Activated CD4-positive, alpha-beta memory T cell treated with anti-CD3 and anti-CD28 coated beads for 36 hours (primary cell): ENCODE results near the gene STYXL1. TPM values are rescaled to one million over a fixed set of nuclear protein-coding genes. Genes with fewer than 3 reads are reported as not detected.
"Not testable (repeated sequence)": the region's sequence is repeated elsewhere in the genome, so short reads cannot be mapped to it uniquely, and the experiment has no call there.

Experiments
- CTCF ChIA-PET: fragments of 350-600 bp; sonication (Branson Sonifier 250); formaldehyde crosslinking; loops from one replicate; lab custom pipeline; 2021; ENCODE audit warnings: antibody characterized with exemption, inconsistent platforms; lab: Charles Lee
- POLR2A ChIA-PET: fragments of 350-600 bp; sonication (Branson Sonifier 250); formaldehyde crosslinking; loops from one replicate; lab custom pipeline; 2021; ENCODE audit warnings: antibody characterized with exemption; lab: Charles Lee
- DNase-seq: peaks from one replicate; pipeline ENCODE4 v3.0.0-alpha.2; 2020
- H3K27ac Mint-ChIP-seq: one replicate; pipeline ENCODE4 v1.8.0; 2021; ENCODE audit warnings: mixed read lengths
- H3K27me3 Mint-ChIP-seq: one replicate; pipeline ENCODE4 v1.8.0; 2021; ENCODE audit warnings: mixed read lengths
- H3K36me3 Mint-ChIP-seq: one replicate; pipeline ENCODE4 v1.8.0; 2021; ENCODE audit warnings: mixed read lengths
- H3K4me1 Mint-ChIP-seq: one replicate; pipeline ENCODE4 v1.8.0; 2021; ENCODE audit warnings: low read depth, mixed read lengths
- H3K4me3 Mint-ChIP-seq: one replicate; pipeline ENCODE4 v1.8.0; 2021; ENCODE audit warnings: mild to moderate bottlenecking, mixed read lengths
- H3K9me3 Mint-ChIP-seq: one replicate; pipeline ENCODE4 v1.8.0; 2021; ENCODE audit warnings: mixed read lengths
- intact Hi-C: fragments of 100-400 bp; cut with micrococcal nuclease; formaldehyde crosslinking; loops from one replicate; pipeline ENCODE4 v1.15.1; 2023
- total RNA-seq, 2 experiments: library from RNA; stranded (reverse); gene quantifications; one replicate each; pipeline ENCODE4 v1.2.3, GENCODE V29; 2021

Gene STYXL1
- 10 to 100 TPM; 37.8 to 40.5 TPM for total RNA-seq

GRCh38 chr7:76047811-76048667, at the start of gene STYXL1, which contains the start of gene MDH2:
Gene STYXL1, minus strand, starts transcription at chr7:76048000. Its CDS starts 17,477 bp downstream, at chr7:76030523.
Gene MDH2, plus strand, starts transcription at chr7:76048106. Its CDS starts 55 bp downstream, at chr7:76048161.
- DNase-seq, result peak; percentile 96
- intact Hi-C loops, result loop anchor here (1.0 to 5.0 kb wide), 5 partner anchors 83 to 311 kb away; partner anchors contain the start of gene POR
- POLR2A ChIA-PET, result interaction anchor here (0.7 to 1.8 kb wide), 8 partner anchors 10 to 270 kb away, joined by 3 to 7 read pairs (median 4); no protein-coding TSS in a partner anchor
- Mint-ChIP-seq H3K9me3 (no peaks in the 10 kb centered on the region), H3K4me1 (peaks cover 42% of the 10 kb centered on the region), H3K36me3 (peaks cover 28% of the 10 kb centered on the region), H3K27ac (peak within 1 kb of the TSS; percentile 90), H3K27me3 (no peaks in the 10 kb centered on the region), H3K4me3 (peak within 1 kb of the TSS; percentile 92)
- CTCF ChIA-PET, result interaction anchor here (0.9 to 1.4 kb wide), 4 partner anchors 26 to 266 kb away, joined by 3 to 4 read pairs (median 4); no protein-coding TSS in a partner anchor

- Mint-ChIP-seq H3K27me3 (peaks cover 14% of the 10 kb centered on the region), H3K4me1 (no peaks in the 10 kb centered on the region), H3K27ac (no peak overlapping the region), H3K4me3 (no peak overlapping the region), H3K36me3 (no peaks in the 10 kb centered on the region), H3K9me3 (no peaks in the 10 kb centered on the region)
- POLR2A ChIA-PET, result no interaction called here
- CTCF ChIA-PET, result interaction anchor here (1.2 kb wide), 1 partner anchor 19 kb away, joined by 3 read pairs; no protein-coding TSS in a partner anchor
- intact Hi-C loops, result no loop called here
- no peak for DNase-seq
Observed at GRCh38 chr7:76095908-76096307, 48.1 kb upstream of the STYXL1 start.

GRCh38 chr7:76094326-76094725, 46.5 kb upstream of the STYXL1 start:
- DNase-seq, CTCF ChIA-PET, H3K27ac Mint-ChIP-seq, H3K4me3 Mint-ChIP-seq, H3K9me3 Mint-ChIP-seq, POLR2A ChIA-PET, H3K36me3 Mint-ChIP-seq, intact Hi-C loops, H3K4me1 Mint-ChIP-seq: not testable (repeated sequence)
- H3K27me3 Mint-ChIP-seq, result peaks cover 17% of the 10 kb centered on the region

GRCh38 chr7:76093531-76093930, 45.7 kb upstream of the STYXL1 start:
- H3K4me1 Mint-ChIP-seq, H3K36me3 Mint-ChIP-seq, H3K9me3 Mint-ChIP-seq, POLR2A ChIA-PET, DNase-seq, intact Hi-C loops, H3K4me3 Mint-ChIP-seq, CTCF ChIA-PET, H3K27ac Mint-ChIP-seq: not testable (repeated sequence)
- H3K27me3 Mint-ChIP-seq, result peaks cover 15% of the 10 kb centered on the region

GRCh38 chr7:76091506-76091905, 43.7 kb upstream of the STYXL1 start:
- H3K27me3 Mint-ChIP-seq, result peaks cover 15% of the 10 kb centered on the region
- H3K9me3 Mint-ChIP-seq, result no peaks in the 10 kb centered on the region
- DNase-seq, result no peak
- H3K36me3 Mint-ChIP-seq, result no peaks in the 10 kb centered on the region
- H3K4me3 Mint-ChIP-seq, result no peak overlapping the region
- POLR2A ChIA-PET, result no interaction called here
- intact Hi-C loops, result no loop called here
- H3K4me1 Mint-ChIP-seq, result no peaks in the 10 kb centered on the region
- no peak overlapping the region for H3K27ac Mint-ChIP-seq
- CTCF ChIA-PET, result no interaction called here

- ChIA-PET POLR2A (no interaction called here), CTCF (no interaction called here)
- DNase-seq, result no peak
- no peaks in the 10 kb centered on the region for H3K9me3 Mint-ChIP-seq
- no peak overlapping the region for H3K27ac Mint-ChIP-seq
- H3K4me3 Mint-ChIP-seq, result no peak overlapping the region
- H3K36me3 Mint-ChIP-seq, result no peaks in the 10 kb centered on the region
- H3K4me1 Mint-ChIP-seq, result no peaks in the 10 kb centered on the region
- intact Hi-C loops, result no loop called here
- H3K27me3 Mint-ChIP-seq, result peaks cover 16% of the 10 kb centered on the region
Observed at GRCh38 chr7:76089865-76090475, 42.2 kb upstream of the STYXL1 start.

- intact Hi-C loops, CTCF ChIA-PET, H3K4me1 Mint-ChIP-seq, H3K9me3 Mint-ChIP-seq, POLR2A ChIA-PET, DNase-seq, H3K27ac Mint-ChIP-seq, H3K4me3 Mint-ChIP-seq, H3K36me3 Mint-ChIP-seq: not testable (repeated sequence)
- peaks cover 18% of the 10 kb centered on the region for H3K27me3 Mint-ChIP-seq
Observed at GRCh38 chr7:76087362-76087791, 39.6 kb upstream of the STYXL1 start.

GRCh38 chr7:76086070-76086469, 38.3 kb upstream of the STYXL1 start:
- POLR2A ChIA-PET, result no interaction called here
- no peaks in the 10 kb centered on the region for H3K9me3 Mint-ChIP-seq
- peaks cover 16% of the 10 kb centered on the region for H3K27me3 Mint-ChIP-seq
- H3K27ac Mint-ChIP-seq, result no peak overlapping the region
- DNase-seq, result no peak
- no peak overlapping the region for H3K4me3 Mint-ChIP-seq
- no peaks in the 10 kb centered on the region for H3K4me1 Mint-ChIP-seq
- CTCF ChIA-PET, result no interaction called here
- intact Hi-C loops, result no loop called here
- H3K36me3 Mint-ChIP-seq, result no peaks in the 10 kb centered on the region

- CTCF ChIA-PET, POLR2A ChIA-PET, intact Hi-C loops, H3K4me3 Mint-ChIP-seq, DNase-seq, H3K27ac Mint-ChIP-seq, H3K9me3 Mint-ChIP-seq, H3K36me3 Mint-ChIP-seq, H3K4me1 Mint-ChIP-seq: not testable (repeated sequence)
- peaks cover 16% of the 10 kb centered on the region for H3K27me3 Mint-ChIP-seq
Observed at GRCh38 chr7:76084115-76084514, 36.3 kb upstream of the STYXL1 start.

- no peak for DNase-seq
- POLR2A ChIA-PET, result no interaction called here
- Mint-ChIP-seq H3K4me1 (peaks cover 12% of the 10 kb centered on the region), H3K27me3 (peaks cover 11% of the 10 kb centered on the region), H3K36me3 (no peaks in the 10 kb centered on the region), H3K9me3 (peaks cover 3% of the 10 kb centered on the region), H3K4me3 (no peak overlapping the region), H3K27ac (no peak overlapping the region)
- CTCF ChIA-PET, result no interaction called here
- intact Hi-C loops, result no loop called here
Observed at GRCh38 chr7:76080204-76080603, 32.4 kb upstream of the STYXL1 start.

GRCh38 chr7:76077435-76077834, 29.6 kb upstream of the STYXL1 start:
- H3K9me3 Mint-ChIP-seq, result peaks cover 11% of the 10 kb centered on the region
- no peaks in the 10 kb centered on the region for H3K36me3 Mint-ChIP-seq
- H3K4me3 Mint-ChIP-seq, result no peak overlapping the region
- peaks cover 12% of the 10 kb centered on the region for H3K4me1 Mint-ChIP-seq
- intact Hi-C loops, result no loop called here
- CTCF ChIA-PET, result interaction anchor here (0.7 kb wide), 1 partner anchor 34 kb away, joined by 4 read pairs; no protein-coding TSS in a partner anchor
- H3K27ac Mint-ChIP-seq, result no peak overlapping the region
- POLR2A ChIA-PET, result no interaction called here
- no peak for DNase-seq
- peaks cover 8% of the 10 kb centered on the region for H3K27me3 Mint-ChIP-seq

GRCh38 chr7:76076995-76077394, 29.2 kb upstream of the STYXL1 start:
- POLR2A ChIA-PET, result no interaction called here
- DNase-seq, result no peak
- H3K4me1 Mint-ChIP-seq, result peaks cover 12% of the 10 kb centered on the region
- intact Hi-C loops, result no loop called here
- H3K27ac Mint-ChIP-seq, result no peak overlapping the region
- no peaks in the 10 kb centered on the region for H3K36me3 Mint-ChIP-seq
- no peak overlapping the region for H3K4me3 Mint-ChIP-seq
- peaks cover 7% of the 10 kb centered on the region for H3K27me3 Mint-ChIP-seq
- peaks cover 11% of the 10 kb centered on the region for H3K9me3 Mint-ChIP-seq
- CTCF ChIA-PET, result no interaction called here
